Measurements from ENCODE around the gene OR10V1. TPM values are rescaled to one million over a fixed set of nuclear protein-coding genes. Genes with fewer than 3 reads are reported as not detected.
"Not testable (repeated sequence)": the region's sequence is repeated elsewhere in the genome, so short reads cannot be mapped to it uniquely, and the experiment has no call there.

OR10V1 gene
- total RNA-seq, 1 donor from 2014 or later = not detected

GRCh38 chr11:59716051-59716450, 2.4 kb upstream of the OR10V1 start:
- intact Hi-C loops (cut with micrococcal nuclease) = no loop called here

GRCh38 chr11:59710136-59710847, 3.4 kb downstream of the OR10V1 start:
- intact Hi-C loops (cut with micrococcal nuclease) = no loop called here

- intact Hi-C loops (cut with micrococcal nuclease) = no loop called here
Measured at GRCh38 chr11:59708537-59708936, 5.1 kb downstream of the OR10V1 start.

GRCh38 chr11:59707371-59707770, 6.3 kb downstream of the OR10V1 start:
- intact Hi-C loops (cut with micrococcal nuclease) = no loop called here

GRCh38 chr11:59706518-59707285, 6.9 kb downstream of the OR10V1 start:
- intact Hi-C loops (cut with micrococcal nuclease) = no loop called here

- intact Hi-C loops (cut with micrococcal nuclease) = no loop called here
Measured at GRCh38 chr11:59705294-59705693, 8.4 kb downstream of the OR10V1 start.

- intact Hi-C loops (cut with micrococcal nuclease) = not testable (repeated sequence)
Measured at GRCh38 chr11:59703515-59703914, 10.1 kb downstream of the OR10V1 start.

- intact Hi-C loops (cut with micrococcal nuclease) = not testable (repeated sequence)
Measured at GRCh38 chr11:59700157-59700556, 13.5 kb downstream of the OR10V1 start.

GRCh38 chr11:59698506-59698905, 15.1 kb downstream of the OR10V1 start:
- intact Hi-C loops (cut with micrococcal nuclease) = no loop called here

GRCh38 chr11:59692915-59693314, 20.7 kb downstream of the OR10V1 start:
- intact Hi-C loops (cut with micrococcal nuclease) = no loop called here

GRCh38 chr11:59691156-59691555, 22.5 kb downstream of the OR10V1 start:
- intact Hi-C loops (cut with micrococcal nuclease) = no loop called here

GRCh38 chr11:59689015-59689414, 24.6 kb downstream of the OR10V1 start:
- intact Hi-C loops (cut with micrococcal nuclease) = loop anchor here (10.0 kb wide), 1 partner anchor 254 kb away; the partner anchor contains the start of gene OR5A1

GRCh38 chr11:59681260-59681725, 32.4 kb downstream of the OR10V1 start:
- intact Hi-C loops (cut with micrococcal nuclease) = loop anchor here (10.0 kb wide), 1 partner anchor 246 kb away; the partner anchor contains the start of gene OR5A1

- intact Hi-C loops (cut with micrococcal nuclease) = loop anchor here (1.0 to 10.0 kb wide), 3 partner anchors 143 to 509 kb away; partner anchors contain the start of gene OR5A1
Measured at GRCh38 chr11:59680287-59681154, 33.1 kb downstream of the OR10V1 start.

- intact Hi-C loops (cut with micrococcal nuclease) = no loop called here
Measured at GRCh38 chr11:59679347-59679746, 34.3 kb downstream of the OR10V1 start.

GRCh38 chr11:59678813-59679165, 34.9 kb downstream of the OR10V1 start:
- intact Hi-C loops (cut with micrococcal nuclease) = no loop called here

- intact Hi-C loops (cut with micrococcal nuclease) = no loop called here
Measured at GRCh38 chr11:59678118-59678812, 35.4 kb downstream of the OR10V1 start.

GRCh38 chr11:59676205-59676604, 37.4 kb downstream of the OR10V1 start:
- intact Hi-C loops (cut with micrococcal nuclease) = no loop called here

- intact Hi-C loops (cut with micrococcal nuclease) = no loop called here
Measured at GRCh38 chr11:59674291-59674690, 39.4 kb downstream of the OR10V1 start.

GRCh38 chr11:59673291-59673690, 40.4 kb downstream of the OR10V1 start:
- intact Hi-C loops (cut with micrococcal nuclease) = no loop called here

- intact Hi-C loops (cut with micrococcal nuclease) = no loop called here
Measured at GRCh38 chr11:59671471-59671870, 42.2 kb downstream of the OR10V1 start.

Data from T-helper 2 cell treated with Interferon-gamma antibody and Interleukin-4, amounts not matched to agents 100 ng/mL and 5 ng/mL, for 36 hours (primary cell).